ENCODE results near the gene NEUROD2. TPM values are rescaled to one million over a fixed set of nuclear protein-coding genes. Genes with fewer than 3 reads are reported as not detected.
A peak's percentile ranks its signal among the peaks of the same experiment; 100 is the strongest.

The NEUROD2 gene
- not detected for total RNA-seq

DNA sequence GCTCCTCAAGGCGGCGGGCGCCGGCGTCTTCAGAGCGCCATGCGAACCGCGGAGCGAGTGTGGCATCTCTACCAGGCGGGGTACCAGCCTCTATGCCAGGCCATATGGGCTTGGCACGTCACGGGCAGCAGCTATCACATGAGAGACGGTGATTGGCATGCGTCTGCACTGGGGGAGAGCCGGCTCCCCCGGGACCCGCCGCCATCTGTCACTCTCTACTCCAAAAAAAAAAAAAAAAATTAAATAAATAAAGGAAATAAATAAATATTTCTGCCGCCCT is at the start of gene NEUROD2:
Gene NEUROD2 (minus strand): TSS at position 70 of the 280 bp plus-strand sequence. CDS start 1,321 bp downstream, outside the sequence.
- Histone ChIP-seq H3K36me3 (no peaks in the 10 kb centered on the region), H3K9me3 (no peaks in the 10 kb centered on the region), H3K4me1 (ENCODE audit: control insufficient read depth in 1 of 2, low read depth in 2 of 2) (peaks cover 12 to 29% of the 10 kb centered on the region in 2 donors), H3K27me3 (replicated peaks; ENCODE audit: insufficient read depth) (peaks cover 43% of the 10 kb centered on the region), H3K27ac (no peak within 1 kb of the TSS), H3K4me3 (peak within 1 kb of the TSS; percentile 39)
- ATAC-seq (ENCODE audit: insufficient number of reproducible peaks, low FRiP score, low read depth) (no peak), DNase-seq (ENCODE audit: low spot score) (no peak)
- TF ChIP-seq, protein P1, sequence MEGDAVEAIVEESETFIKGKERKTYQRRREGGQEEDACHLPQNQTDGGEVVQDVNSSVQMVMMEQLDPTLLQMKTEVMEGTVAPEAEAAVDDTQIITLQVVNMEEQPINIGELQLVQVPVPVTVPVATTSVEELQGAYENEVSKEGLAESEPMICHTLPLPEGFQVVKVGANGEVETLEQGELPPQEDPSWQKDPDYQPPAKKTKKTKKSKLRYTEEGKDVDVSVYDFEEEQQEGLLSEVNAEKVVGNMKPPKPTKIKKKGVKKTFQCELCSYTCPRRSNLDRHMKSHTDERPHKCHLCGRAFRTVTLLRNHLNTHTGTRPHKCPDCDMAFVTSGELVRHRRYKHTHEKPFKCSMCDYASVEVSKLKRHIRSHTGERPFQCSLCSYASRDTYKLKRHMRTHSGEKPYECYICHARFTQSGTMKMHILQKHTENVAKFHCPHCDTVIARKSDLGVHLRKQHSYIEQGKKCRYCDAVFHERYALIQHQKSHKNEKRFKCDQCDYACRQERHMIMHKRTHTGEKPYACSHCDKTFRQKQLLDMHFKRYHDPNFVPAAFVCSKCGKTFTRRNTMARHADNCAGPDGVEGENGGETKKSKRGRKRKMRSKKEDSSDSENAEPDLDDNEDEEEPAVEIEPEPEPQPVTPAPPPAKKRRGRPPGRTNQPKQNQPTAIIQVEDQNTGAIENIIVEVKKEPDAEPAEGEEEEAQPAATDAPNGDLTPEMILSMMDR (IDR thresholded peaks at IDR 0.05), result no peak

DNA sequence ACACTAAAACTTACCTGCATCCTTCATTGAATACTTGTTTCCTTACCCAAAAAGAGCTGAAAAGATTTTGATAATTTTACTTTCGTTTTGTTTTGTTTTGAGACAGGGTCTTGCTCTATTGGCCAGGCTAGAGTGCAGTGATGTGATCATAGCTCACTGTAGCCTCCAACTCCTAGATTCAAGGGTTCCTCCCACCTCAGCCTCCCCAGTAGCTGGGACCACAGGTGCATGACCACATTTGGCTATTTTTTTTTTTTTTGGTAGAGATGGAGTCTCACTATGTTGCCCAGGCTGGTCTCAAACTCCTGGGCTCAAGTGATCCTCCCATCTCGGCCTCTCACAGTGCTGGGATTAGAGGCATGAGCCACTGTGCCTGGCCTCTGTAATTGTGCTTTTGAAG is 47.4 kb upstream of the NEUROD2 start:
- Histone ChIP-seq H3K4me1 (ENCODE audit: control insufficient read depth in 1 of 2, low read depth in 2 of 2) (no peaks in the 10 kb centered on the region), H3K27ac (no peak overlapping the region), H3K4me3 (no peak overlapping the region), H3K9me3 (no peaks in the 10 kb centered on the region), H3K27me3 (replicated peaks; ENCODE audit: insufficient read depth) (no peaks in the 10 kb centered on the region), H3K36me3 (peaks cover 14% of the 10 kb centered on the region)
- ATAC-seq (ENCODE audit: insufficient number of reproducible peaks, low FRiP score, low read depth) (no peak), DNase-seq (ENCODE audit: low spot score) (no peak)
- TF ChIP-seq, protein P1 (IDR thresholded peaks at IDR 0.05), result no peak

GRCh38 chr17:39653662-39654331 is 46.1 kb upstream of the NEUROD2 start:
- H3K27ac ChIP-seq, result no peak overlapping the region
- no peak for ATAC-seq (ENCODE audit: insufficient number of reproducible peaks, low FRiP score, low read depth)
- no peaks in the 10 kb centered on the region for H3K9me3 ChIP-seq
- H3K27me3 ChIP-seq (replicated peaks; ENCODE audit: insufficient read depth), result no peaks in the 10 kb centered on the region
- TF ChIP-seq, protein P1 (IDR thresholded peaks at IDR 0.05), result peak; percentile 79
- H3K36me3 ChIP-seq, result peaks cover 4% of the 10 kb centered on the region
- no peaks in the 10 kb centered on the region for H3K4me1 ChIP-seq (ENCODE audit: control insufficient read depth in 1 of 2, low read depth in 2 of 2)
- H3K4me3 ChIP-seq, result no peak overlapping the region
- DNase-seq (ENCODE audit: low spot score), result no peak

GRCh38 chr17:39653316-39653661 is 45.6 kb upstream of the NEUROD2 start:
- ATAC-seq (ENCODE audit: insufficient number of reproducible peaks, low FRiP score, low read depth) (no peak), DNase-seq (ENCODE audit: low spot score) (no peak)
- Histone ChIP-seq H3K36me3 (peaks cover 3% of the 10 kb centered on the region), H3K27ac (no peak overlapping the region), H3K9me3 (no peaks in the 10 kb centered on the region), H3K27me3 (replicated peaks; ENCODE audit: insufficient read depth) (no peaks in the 10 kb centered on the region), H3K4me1 (ENCODE audit: control insufficient read depth in 1 of 2, low read depth in 2 of 2) (no peaks in the 10 kb centered on the region), H3K4me3 (no peak overlapping the region)
- TF ChIP-seq, protein P1 (IDR thresholded peaks at IDR 0.05), result no peak

DNA sequence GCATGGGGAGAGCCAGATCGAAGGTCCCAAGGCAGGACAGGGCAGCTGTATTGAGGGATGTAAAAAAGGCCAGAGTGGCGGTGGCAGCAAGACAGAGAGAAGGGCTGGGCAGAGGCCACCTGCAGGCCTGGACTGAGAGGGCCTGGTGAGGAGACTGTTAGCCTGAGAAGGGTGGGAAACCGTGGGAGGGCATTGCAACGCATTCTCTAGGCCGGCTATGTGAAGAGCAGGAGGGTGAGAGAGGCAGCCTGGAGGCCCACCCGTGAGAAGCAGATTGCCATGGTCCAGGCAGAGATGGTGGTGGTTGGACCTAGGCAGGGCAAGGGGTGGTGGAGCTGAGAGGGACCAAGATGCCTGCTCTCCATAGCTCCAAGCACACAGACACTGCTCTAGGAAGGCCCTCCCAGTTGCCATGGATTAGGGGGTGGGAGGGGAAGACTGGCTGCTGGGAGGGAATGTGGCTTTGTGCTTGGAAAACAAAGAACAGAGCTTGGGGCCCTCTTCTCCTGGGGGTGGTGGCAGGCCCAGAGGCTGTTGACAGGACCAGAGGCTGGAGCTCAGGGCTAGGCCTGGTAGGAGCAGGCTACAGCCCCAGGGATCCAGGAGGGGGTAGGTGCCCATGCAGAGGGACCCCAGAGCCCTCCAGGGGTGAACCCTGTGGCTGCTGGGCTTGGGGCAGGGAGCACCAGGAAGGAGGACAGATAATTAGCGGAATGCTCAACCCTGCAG is 45.0 kb upstream of the NEUROD2 start:
- TF ChIP-seq, protein P1 (IDR thresholded peaks at IDR 0.05), result no peak
- Histone ChIP-seq H3K9me3 (no peaks in the 10 kb centered on the region), H3K27me3 (replicated peaks; ENCODE audit: insufficient read depth) (no peaks in the 10 kb centered on the region), H3K27ac (no peak overlapping the region), H3K4me1 (ENCODE audit: control insufficient read depth in 1 of 2, low read depth in 2 of 2) (no peaks in the 10 kb centered on the region), H3K36me3 (peaks cover 2% of the 10 kb centered on the region), H3K4me3 (no peak overlapping the region)
- DNase-seq (ENCODE audit: low spot score) (no peak), ATAC-seq (ENCODE audit: insufficient number of reproducible peaks, low FRiP score, low read depth) (no peak)

Measured in thoracic aorta (tissue), 2 donors.